HCT116 (cell line): Measurements from ENCODE around the gene ZKSCAN4. TPM values are rescaled to one million over a fixed set of nuclear protein-coding genes. Genes with fewer than 3 reads are reported as not detected.

Source experiments
- ATAC-seq: fragments of 200-7000 bp; cut with Tn5 transposase; 2 replicates; pipeline ENCODE4 v1.9.1; 2020; ENCODE audit warnings: mild to moderate bottlenecking, moderate library complexity
- BruUV-seq: library from RNA; stranded (reverse); fragments of 400-500 nt; replicated peaks from 2 replicates; lab custom pipeline; 2021; lab: Mats Ljungman, UMichigan
- CTCF ChIA-PET: fragments of 300-600 bp; sonication (Branson Sonifier 250); formaldehyde crosslinking; loops from one replicate; lab custom pipeline; 2021; ENCODE audit warnings: antibody characterized with exemption; lab: Charles Lee
- POLR2A ChIA-PET: fragments of 300-600, 350-600 bp; sonication (Branson Sonifier 250); formaldehyde crosslinking; loops from one replicate; lab custom pipeline; 2021; ENCODE audit warnings: antibody characterized with exemption; lab: Charles Lee
- RAD21 ChIA-PET, 2 experiments: fragments of 300-600 bp; sonication (Branson Sonifier 250); formaldehyde crosslinking; loops; one replicate each; lab custom pipeline; 2023; ENCODE audit warnings: low total read pairs in 2 of 2; ENCODE audit not compliant: uncharacterized antibody in 2 of 2, unreplicated experiment in 2 of 2, low non-redundant PET in 1 of 2; lab: Charles Lee
- DNase-seq: peaks from one replicate; pipeline ENCODE4 v3.0.0-alpha.2; 2010; ENCODE audit warnings: low read depth, low spot score
- H2AFZ ChIP-seq: fragments of 200-600 bp; shearing (Covaris generic), sonication (generic); 2 replicates; pipeline ENCODE4 v1.6.1; 2017; ENCODE audit warnings: low read depth, mixed run types, mixed read lengths, antibody characterized with exemption, low read length; ENCODE audit not compliant: poor library complexity, severe bottlenecking
- H3K27ac ChIP-seq: 2 replicates; pipeline ENCODE4 v1.5.1; 2012; ENCODE audit warnings: low read depth, low read length
- H3K27me3 ChIP-seq: fragments of 200-600 bp; sonication (generic); 2 replicates; pipeline ENCODE4 v1.6.1; 2016; ENCODE audit warnings: mixed run types, low read length, mixed read lengths; ENCODE audit not compliant: insufficient read depth
- H3K36me3 ChIP-seq, 2 experiments: fragments of 200-500 bp in 1 of 2; fragments of 200-600 bp in 1 of 2; sonication (Bioruptor generic) in 1 of 2; sonication (generic) in 1 of 2; 2 replicates each; pipeline versions ENCODE4 v1.5.1 to v1.6.1; 2014 to 2016; ENCODE audit warnings: low read length in 2 of 2, inconsistent platforms in 1 of 2, mixed read lengths in 1 of 2, mixed run types in 1 of 2; ENCODE audit not compliant: insufficient read depth in 2 of 2, control insufficient read depth in 1 of 2
- H3K4me1 ChIP-seq, 2 experiments: fragments of 200-600 bp in 1 of 2; sonication (generic) in 1 of 2; 2 replicates each; pipeline versions ENCODE4 v1.5.1 to v1.6.1; 2012 to 2017; ENCODE audit warnings: low read length in 2 of 2, inconsistent platforms in 1 of 2, mild to moderate bottlenecking in 1 of 2, mixed read lengths in 1 of 2, mixed run types in 1 of 2, moderate library complexity in 1 of 2; ENCODE audit not compliant: insufficient read depth in 2 of 2, control insufficient read depth in 1 of 2
- H3K4me2 ChIP-seq: fragments of 200-600 bp; sonication (generic); 2 replicates; pipeline ENCODE4 v1.6.1; 2017; ENCODE audit warnings: mixed run types, low read length, mixed read lengths
- H3K4me3 ChIP-seq, 2 experiments: fragments of 200-600 bp in 1 of 2; sonication (generic) in 1 of 2; replicated peaks in 1 of 2; 2 replicates each; pipeline ENCODE4 v1.5.1; 2011 to 2016; ENCODE audit warnings: low read length in 2 of 2, control low read depth in 1 of 2, low read depth in 1 of 2, mild to moderate bottlenecking in 1 of 2, mixed read lengths in 1 of 2, mixed run types in 1 of 2
- H3K79me2 ChIP-seq: fragments of 200-600 bp; sonication (generic); 2 replicates; pipeline ENCODE4 v1.6.1; 2017; ENCODE audit warnings: mild to moderate bottlenecking, mixed run types, low read length, moderate library complexity, mixed read lengths; ENCODE audit not compliant: insufficient read depth
- H3K9ac ChIP-seq: fragments of 200-600 bp; sonication (generic); 2 replicates; pipeline ENCODE4 v1.6.1; 2016; ENCODE audit warnings: low read length, mixed read lengths
- H3K9me2 ChIP-seq: fragments of 200-600 bp; sonication (generic), shearing (Covaris generic); 2 replicates; pipeline ENCODE4 v1.6.1; 2017; ENCODE audit warnings: mixed run types, mild to moderate bottlenecking, moderate library complexity; ENCODE audit not compliant: insufficient read depth
- H3K9me3 ChIP-seq, 2 experiments: fragments of 200-500 bp in 1 of 2; fragments of 200-600 bp in 1 of 2; sonication (Bioruptor generic) in 1 of 2; sonication (generic) in 1 of 2; 2 replicates each; pipeline ENCODE4 v1.6.1; 2014 to 2017; ENCODE audit warnings: low read length in 2 of 2, mixed read lengths in 2 of 2, inconsistent platforms in 1 of 2, low read depth in 1 of 2, mild to moderate bottlenecking in 1 of 2, mixed run types in 1 of 2, moderate library complexity in 1 of 2; ENCODE audit not compliant: control insufficient read depth in 1 of 2, insufficient read depth in 1 of 2
- H4K20me1 ChIP-seq: fragments of 200-600 bp; sonication (generic), shearing (Covaris generic); 2 replicates; pipeline ENCODE4 v1.6.1; 2017; ENCODE audit warnings: mixed run types, mild to moderate bottlenecking, moderate library complexity; ENCODE audit not compliant: insufficient read depth
- CTCF ChIP-seq, 3 experiments: fragments of 200-600 bp in 1 of 3; sonication (generic) in 1 of 3; IDR thresholded peaks in 2 of 3; conservative IDR thresholded peaks in 1 of 3; 2 replicates each; pipeline ENCODE4 v1.5.1; 2012 to 2017; ENCODE audit warnings: low read depth in 2 of 3, low read length in 2 of 3, antibody characterized with exemption in 1 of 3, borderline replicate concordance in 1 of 3, control low read depth in 1 of 3, mild to moderate bottlenecking in 1 of 3, mixed read lengths in 1 of 3, mixed run types in 1 of 3, moderate library complexity in 1 of 3; ENCODE audit not compliant: insufficient read depth in 1 of 3
- EGR1 ChIP-seq: IDR thresholded peaks from 2 replicates; pipeline ENCODE4 v1.6.1; 2012; ENCODE audit warnings: low read depth
- EZH2 ChIP-seq: fragments of 200-600 bp; sonication (generic); IDR thresholded peaks from 2 replicates; pipeline ENCODE4 v1.6.1; 2017; ENCODE audit warnings: antibody characterized with exemption, mixed run types
- EZH2phosphoT487 ChIP-seq: fragments of 200-600 bp; IDR thresholded peaks from 2 replicates; pipeline ENCODE4 v1.6.1; 2018; ENCODE audit warnings: antibody characterized with exemption, borderline replicate concordance
- POLR2A ChIP-seq: IDR thresholded peaks from 2 replicates; pipeline ENCODE4 v1.7.0; 2011; ENCODE audit warnings: borderline replicate concordance; ENCODE audit not compliant: insufficient read depth, insufficient read length; ENCODE audit errors: extremely low read depth
- RAD21 ChIP-seq: IDR thresholded peaks from 2 replicates; pipeline ENCODE4 v1.6.1; 2012; ENCODE audit warnings: low read depth, mild to moderate bottlenecking
- ZBTB33 ChIP-seq: IDR thresholded peaks from 2 replicates; pipeline ENCODE4 v1.6.1; 2011; ENCODE audit warnings: mild to moderate bottlenecking, low read length, moderate library complexity; ENCODE audit not compliant: insufficient replicate concordance; ENCODE audit errors: extremely low read depth
- ZFX ChIP-seq: fragments of 450-650 bp; IDR thresholded peaks from 2 replicates; pipeline ENCODE4 v1.6.1; 2017
- ZNF274 ChIP-seq: fragments of 200-500 bp; sonication (Bioruptor generic); IDR thresholded peaks from 2 replicates; pipeline ENCODE4 v1.6.1; 2014; ENCODE audit warnings: mild to moderate bottlenecking, low read depth, low read length, inconsistent platforms
- intact Hi-C: fragments of 100-400 bp; cut with micrococcal nuclease; formaldehyde crosslinking; loops from 2 replicates; pipeline ENCODE4 v1.10.0; 2022
- total RNA-seq: library from RNA; stranded (reverse); gene quantifications from one replicate; pipeline ENCODE4 v1.2.1, GENCODE V29; 2021; ENCODE audit not compliant: unreplicated experiment

Gene ZKSCAN4
- total RNA-seq, 1 experiment from 2014 or later: 4.8 TPM

GRCh38 chr6:28243946-28244345 is 8.1 kb downstream of the ZKSCAN4 start:
- intact Hi-C loops: no loop called here
- CTCF ChIA-PET: no interaction called here
- BruUV-seq: no TSS peak
- Histone ChIP-seq H4K20me1 (no peaks in the 10 kb centered on the region), H3K27me3 (no peaks in the 10 kb centered on the region), H3K79me2 (no peaks in the 10 kb centered on the region), H3K9me3 (no peaks in the 10 kb centered on the region), H3K4me2 (no peak overlapping the region), H3K9ac (no peak overlapping the region), H3K9me2 (no peaks in the 10 kb centered on the region), H3K4me3 (no peak overlapping the region), H3K36me3 (peaks cover 9 to 17% of the 10 kb centered on the region in 2 experiments; a peak in 2 of 4 replicates), H2AFZ (no peak overlapping the region), H3K4me1 (no peaks in the 10 kb centered on the region), H3K27ac (no peak overlapping the region)
- ATAC-seq (no peak), DNase-seq (no peak)
- POLR2A ChIA-PET: no interaction called here
- RAD21 ChIA-PET: no interaction called here
- TF ChIP-seq ZFX (no peak), POLR2A (no peak), EZH2phosphoT487 (no peak), RAD21 (no peak), ZBTB33 (no peak), EGR1 (no peak), EZH2 (no peak), ZNF274 (no peak), CTCF (IDR thresholded peaks at IDR 0.05 in 2 of 3, conservative IDR thresholded peaks at IDR 0.05 in 1 of 3; ENCODE audit: borderline replicate concordance in 1 of 3, insufficient read depth in 1 of 3, low read depth in 2 of 3, low read length in 2 of 3) (no peak)
